Measurements from ENCODE around the gene ANO2.

The ANO2 gene

DNA sequence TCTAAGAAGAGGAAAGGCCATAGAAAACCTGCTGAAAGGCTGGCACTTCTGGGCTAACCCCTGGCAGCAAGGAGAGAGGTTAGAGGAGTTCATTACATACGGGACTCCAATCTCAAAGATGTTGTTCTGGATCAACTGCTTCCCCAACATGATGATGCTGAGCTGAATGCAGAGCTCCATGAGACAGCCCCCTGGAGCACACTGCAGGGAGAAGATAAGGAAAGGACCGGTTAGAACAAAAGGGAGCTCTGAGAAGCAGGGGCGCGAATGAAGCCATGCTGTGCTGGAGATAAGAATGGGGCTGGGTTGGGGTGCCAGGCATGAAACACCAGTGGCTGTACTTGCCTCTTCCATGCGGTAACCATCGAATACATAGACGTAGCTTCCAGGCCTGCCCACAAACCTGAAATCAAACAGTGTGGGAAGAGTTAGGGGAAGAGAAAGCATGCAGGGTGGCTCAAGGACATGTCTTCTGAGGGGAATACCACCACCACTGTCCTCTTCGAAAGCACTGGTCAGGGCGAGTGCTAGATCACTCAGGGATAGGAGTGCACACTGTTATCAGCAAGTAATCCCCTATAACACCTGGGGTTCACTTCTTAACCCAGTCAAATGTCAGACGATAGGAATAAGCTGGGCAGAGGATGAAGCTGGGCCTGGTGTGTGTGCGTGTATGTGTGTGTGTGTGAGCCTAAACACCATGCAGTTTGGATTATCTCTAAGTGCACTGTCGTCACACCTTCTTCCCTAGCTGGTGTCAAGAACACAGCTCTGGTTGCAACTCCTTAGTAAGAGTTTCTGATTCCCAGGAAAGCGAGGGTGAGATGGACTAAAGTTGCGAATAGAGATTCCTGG is 332.3 kb downstream of the ANO2 start:
- Histone ChIP-seq H3K27me3 (replicated peaks; ENCODE audit: control insufficient read depth, insufficient read depth, low read length) (no peaks in the 10 kb centered on the region; the same call in 1 of the 2 replicates), H3K4me3 (replicated peaks; ENCODE audit: low read depth, low read length) (no peak overlapping the region), H3K36me3 (ENCODE audit: control insufficient read depth, insufficient read depth, low read length) (no peaks in the 10 kb centered on the region)
- no peak for DNase-seq (ENCODE audit: extremely low read depth, insufficient read length)
- TF ChIP-seq CTCF (IDR thresholded peaks at IDR 0.05; ENCODE audit: insufficient read depth, low read length, poor library complexity, severe bottlenecking) = no peak

- Histone ChIP-seq H3K36me3 (ENCODE audit: control insufficient read depth, insufficient read depth, low read length) (no peaks in the 10 kb centered on the region), H3K27me3 (replicated peaks; ENCODE audit: control insufficient read depth, insufficient read depth, low read length) (no peaks in the 10 kb centered on the region; the same call in 1 of the 2 replicates), H3K4me3 (replicated peaks; ENCODE audit: low read depth, low read length) (no peak overlapping the region)
- no peak for TF ChIP-seq CTCF (IDR thresholded peaks at IDR 0.05; ENCODE audit: insufficient read depth, low read length, poor library complexity, severe bottlenecking)
- no peak for DNase-seq (ENCODE audit: extremely low read depth, insufficient read length)
Observed at GRCh38 chr12:5611162-5611561, 333.9 kb downstream of the ANO2 start.

DNA sequence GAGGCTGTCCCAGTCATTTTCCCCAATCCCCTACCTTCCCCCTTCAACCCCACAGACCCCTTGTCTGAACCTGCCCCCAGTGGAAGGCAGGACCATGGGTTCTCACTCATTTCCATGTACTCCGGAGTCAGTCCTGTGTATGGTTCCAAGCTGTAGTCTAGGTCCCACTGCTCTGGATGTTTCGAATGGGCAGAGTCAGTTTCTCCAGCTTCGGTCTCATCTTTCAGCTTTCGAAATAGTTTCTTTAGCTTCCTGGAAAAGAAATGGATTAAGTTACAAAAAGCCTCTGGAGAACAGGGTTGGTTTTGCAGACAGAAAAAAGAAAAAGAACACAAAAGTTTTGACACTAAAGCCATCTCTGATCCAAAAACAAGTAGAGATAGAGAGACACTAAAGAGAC is 345.7 kb downstream of the ANO2 start:
- no peak for DNase-seq (ENCODE audit: extremely low read depth, insufficient read length)

GRCh38 chr12:5593998-5594397 is 351.1 kb downstream of the ANO2 start:
- H3K4me3 ChIP-seq (replicated peaks; ENCODE audit: low read depth, low read length) = no peak overlapping the region
- no peaks in the 10 kb centered on the region for H3K36me3 ChIP-seq (ENCODE audit: control insufficient read depth, insufficient read depth, low read length)
- H3K27me3 ChIP-seq (replicated peaks; ENCODE audit: control insufficient read depth, insufficient read depth, low read length) = no peaks in the 10 kb centered on the region; the same call in 1 of the 2 replicates
- DNase-seq (ENCODE audit: extremely low read depth, insufficient read length) = no peak
- no peak for TF ChIP-seq CTCF (IDR thresholded peaks at IDR 0.05; ENCODE audit: insufficient read depth, low read length, poor library complexity, severe bottlenecking)

More for the DNA sequence above, 345.7 kb downstream of the ANO2 start:
- H3K4me3 ChIP-seq (replicated peaks; ENCODE audit: low read depth, low read length) = no peak overlapping the region
- no peaks in the 10 kb centered on the region for H3K36me3 ChIP-seq (ENCODE audit: control insufficient read depth, insufficient read depth, low read length)
- TF ChIP-seq CTCF (IDR thresholded peaks at IDR 0.05; ENCODE audit: insufficient read depth, low read length, poor library complexity, severe bottlenecking) = no peak
- H3K27me3 ChIP-seq (replicated peaks; ENCODE audit: control insufficient read depth, insufficient read depth, low read length) = no peaks in the 10 kb centered on the region; the same call in none of the 2 replicates

- no peak for TF ChIP-seq CTCF (IDR thresholded peaks at IDR 0.05; ENCODE audit: insufficient read depth, low read length, poor library complexity, severe bottlenecking)
- no peak for DNase-seq (ENCODE audit: extremely low read depth, insufficient read length)
Observed at GRCh38 chr12:5593086-5593485, 352.0 kb downstream of the ANO2 start.

More at GRCh38 chr12:5593086-5593485, 352.0 kb downstream of the ANO2 start:
- H3K27me3 ChIP-seq (replicated peaks; ENCODE audit: control insufficient read depth, insufficient read depth, low read length) = no peaks in the 10 kb centered on the region; the same call in 1 of the 2 replicates
- no peak overlapping the region for H3K4me3 ChIP-seq (replicated peaks; ENCODE audit: low read depth, low read length)
- H3K36me3 ChIP-seq (ENCODE audit: control insufficient read depth, insufficient read depth, low read length) = no peaks in the 10 kb centered on the region

All from GM06990 (cell line).